K562 (cell line): Measurements from ENCODE around the gene OCA2. TPM values are rescaled to one million over a fixed set of nuclear protein-coding genes. Genes with fewer than 3 reads are reported as not detected.

Experiments used
- ATAC-seq: fragments of 200-7000 bp; cut with Tn5 transposase; 3 replicates; pipeline ENCODE4 v1.9.1; 2020; ENCODE audit warnings: moderate library complexity
- BruUV-seq: library from RNA; stranded (reverse); fragments of 400-500 nt; replicated peaks from 2 replicates; lab custom pipeline; 2021; lab: Mats Ljungman, UMichigan
- CTCF ChIA-PET: fragments of 300-600 bp; formaldehyde crosslinking; extraction: SDS; loops from one replicate; lab custom pipeline; 2021; ENCODE audit warnings: low intra/inter-chr PET ratio; lab: Yijun Ruan, JAX
- POLR2A ChIA-PET: fragments of 300-600, 350-650 bp; sonication (Branson Sonifier 250); formaldehyde crosslinking; extraction: SDS; loops from one replicate; lab custom pipeline; 2021; ENCODE audit warnings: antibody characterized with exemption, inconsistent platforms; lab: Yijun Ruan, JAX
- DNase-seq, 4 experiments: peaks; one replicate each; pipeline versions ENCODE4 v3.0.0 to v3.0.0-alpha.2; 2011 to 2018; ENCODE audit warnings: low spot score in 3 of 4, mixed read lengths in 3 of 4; ENCODE audit errors: extremely low read depth in 1 of 4
- FAIRE-seq: peaks from 2 replicates; lab custom pipeline; 2011; peaks lifted over from hg19 to GRCh38; lab: Jason Lieb, UNC
- H2AFZ ChIP-seq: 2 replicates; pipeline ENCODE4 v1.6.0; 2011; ENCODE audit warnings: low read depth, low read length, control low read depth, inconsistent platforms
- H3K27ac ChIP-seq: fragments of 200-600 bp; 3 replicates; pipeline ENCODE4 v1.8.0; 2011; ENCODE audit warnings: low read depth, mild to moderate bottlenecking, control low read depth, inconsistent platforms, low read length, moderate library complexity, mixed read lengths; ENCODE audit errors: extremely low read depth
- H3K27me3 ChIP-seq, 2 experiments: fragments of 300-600 bp in 1 of 2; 2 replicates in 1 of 2; 3 replicates in 1 of 2; pipeline versions ENCODE4 v1.6.0 to v1.8.0; 2011; ENCODE audit warnings: inconsistent platforms in 2 of 2, low read length in 2 of 2, mild to moderate bottlenecking in 1 of 2, mixed read lengths in 1 of 2, moderate library complexity in 1 of 2; ENCODE audit not compliant: control insufficient read depth in 2 of 2, insufficient read depth in 2 of 2
- H3K36me3 ChIP-seq: fragments of 300-600 bp; 3 replicates; pipeline ENCODE4 v1.8.0; 2011; ENCODE audit warnings: mild to moderate bottlenecking, low read length, inconsistent platforms; ENCODE audit not compliant: control insufficient read depth, insufficient read depth
- H3K4me1 ChIP-seq, 2 experiments: fragments of 200-600 bp in 1 of 2; replicated peaks in 1 of 2; 2 replicates in 1 of 2; 3 replicates in 1 of 2; pipeline versions ENCODE4 v1.5.1 to v1.8.0; 2011; ENCODE audit warnings: inconsistent platforms in 2 of 2, low read length in 2 of 2, mild to moderate bottlenecking in 1 of 2, mixed read lengths in 1 of 2, moderate library complexity in 1 of 2; ENCODE audit not compliant: control insufficient read depth in 2 of 2, insufficient read depth in 2 of 2
- H3K4me2 ChIP-seq: 2 replicates; pipeline ENCODE4 v1.6.1; 2011; ENCODE audit warnings: low read length, control low read depth, inconsistent platforms, mixed read lengths; ENCODE audit not compliant: insufficient read depth
- H3K4me3 ChIP-seq: fragments of 200-600 bp; sonication (generic), shearing (Covaris generic); 2 replicates; pipeline ENCODE4 v1.5.1; 2016; ENCODE audit warnings: control low read depth, inconsistent platforms
- H3K79me2 ChIP-seq: fragments of 200-600 bp; 3 replicates; pipeline ENCODE4 v1.8.0; 2011; ENCODE audit warnings: low read length, inconsistent platforms; ENCODE audit not compliant: control insufficient read depth, insufficient read depth
- H3K9ac ChIP-seq, 2 experiments: 2 replicates each; pipeline versions ENCODE4 v1.6.0 to v1.6.1; 2011; ENCODE audit warnings: low read depth in 2 of 2, low read length in 2 of 2, control low read depth in 1 of 2, inconsistent platforms in 1 of 2, mild to moderate bottlenecking in 1 of 2, mixed read lengths in 1 of 2; ENCODE audit not compliant: insufficient read depth in 1 of 2
- H3K9me1 ChIP-seq: one replicate; pipeline ENCODE4 v1.6.0; 2011; ENCODE audit warnings: inconsistent platforms, mild to moderate bottlenecking, low read length, moderate library complexity; ENCODE audit not compliant: control insufficient read depth, insufficient read depth
- H3K9me3 ChIP-seq: replicated peaks from 2 replicates; pipeline ENCODE4 v1.5.1; 2011; ENCODE audit warnings: low read depth, low read length, inconsistent platforms; ENCODE audit not compliant: control insufficient read depth, insufficient read depth
- H4K20me1 ChIP-seq: replicated peaks from 2 replicates; pipeline ENCODE4 v1.6.1; 2011; ENCODE audit warnings: low read length, inconsistent platforms, mixed read lengths; ENCODE audit not compliant: control insufficient read depth, insufficient read depth
- BHLHE40 ChIP-seq: IDR thresholded peaks from 2 replicates; pipeline ENCODE4 v1.6.1; 2011; ENCODE audit warnings: low read length, improper control_type of control experiment
- CBFB ChIP-seq: sonication (generic); formaldehyde crosslinking; IDR thresholded peaks from 2 replicates; pipeline ENCODE4 v1.4.0; 2020; ENCODE audit warnings: mild to moderate bottlenecking, missing genetic modification reagents
- RBM15 ChIP-seq: fragments of 200-400 bp; formaldehyde crosslinking; IDR thresholded peaks from 2 replicates; pipeline ENCODE4 v1.6.1; 2018; ENCODE audit warnings: mild to moderate bottlenecking, low read length, moderate library complexity; ENCODE audit not compliant: insufficient read depth
- ZBTB8A ChIP-seq: fragments of 450-650 bp; IDR thresholded peaks from 2 replicates; pipeline ENCODE4 v1.6.1; 2018; ENCODE audit warnings: mild to moderate bottlenecking, moderate library complexity; ENCODE audit not compliant: partially characterized antibody
- ZNF695 ChIP-seq: fragments of 450-650 bp; formaldehyde crosslinking; IDR thresholded peaks from 2 replicates; pipeline ENCODE4 v1.4.0; 2020; ENCODE audit warnings: mild to moderate bottlenecking, moderate library complexity
- WGBS: fragments of 100-300 bp; shearing (Covaris generic); methylation state at CpG from one replicate; pipeline ENCODE4 v1.1.6; 2016; ENCODE audit warnings: low coverage, mixed read lengths; ENCODE audit not compliant: insufficient coverage; ENCODE audit errors: missing lambda C conversion rate; 5-methylcytosine and 5-hydroxymethylcytosine counted together
- in situ Hi-C: fragments of 300-500 bp; cut with MboI; formaldehyde crosslinking; loops from 4 replicates; pipeline ENCODE4 v1.15.0; 2018; ENCODE audit warnings: inconsistent platforms, mixed read lengths
- intact Hi-C: fragments of 100-400 bp; cut with micrococcal nuclease; formaldehyde crosslinking; loops from 2 replicates; pipeline ENCODE4 v1.14.2; 2022
- polyA plus RNA-seq, 8 experiments: library from polyadenylated mRNA; depleted of rRNA in 4 of 8; stranded (reverse) in 5 of 8; unstranded in 3 of 8; fragments of >200 nt; fragmentation: Nextera tagmentation in 2 of 8; fragmentation: Illumina TruSeq in 1 of 8; extraction: Ambion mirVana in 2 of 8; extraction: Trizol in 1 of 8; gene quantifications; 2 replicates each; pipeline versions ENCODE4 v1.2.1 to v1.2.3, GENCODE V29; 2011 to 2014; ENCODE audit warnings: inconsistent platforms in 1 of 8, missing spikeins in 1 of 8
- total RNA-seq, 7 experiments: library from RNA; depleted of rRNA in 6 of 7; stranded (reverse); fragments of >200 nt in 6 of 7; fragmentation: Illumina TruSeq in 2 of 7; extraction: Trizol in 2 of 7; gene quantifications; 2 replicates each; pipeline versions ENCODE4 v1.2.1 to v1.2.3, GENCODE V29; 2011 to 2021; ENCODE audit warnings: low replicate concordance in 1 of 7

Gene OCA2
- total and polyA plus RNA-seq, 9 of the 15 experiments (the other 6 are each of a cell fraction or from before 2014, with no cell fraction given): 0.07 to 0.59 (median 0.17) TPM; not detected in 1

- Histone ChIP-seq H3K36me3 (no peaks in the 10 kb centered on the region), H3K27ac (no peak overlapping the region), H3K9me3 (no peaks in the 10 kb centered on the region), H3K4me2 (no peak overlapping the region), H4K20me1 (0 out of 2 replicates have a peak, but pooled peaks cover 5% of the 10 kb centered on the region), H3K4me1 (peaks cover 0 to 8% of the 10 kb centered on the region in 2 experiments; a peak in 2 of 5 replicates), H3K9me1 (no peaks in the 10 kb centered on the region), H3K9ac (no peak overlapping the region), H3K27me3 (peaks cover 5 to 36% of the 10 kb centered on the region in 2 experiments; a peak in 4 of 5 replicates), H3K79me2 (no peaks in the 10 kb centered on the region), H2AFZ (no peak overlapping the region), H3K4me3 (no peak overlapping the region)
- in situ Hi-C loops: no loop called here
- ATAC-seq (no peak), FAIRE-seq (no peak), DNase-seq (no peak)
- WGBS: 1% methylated on average over 10 of the region's 10 CpGs
- no TSS peak for BruUV-seq
- CTCF ChIA-PET: no interaction called here
- no peak for TF ChIP-seq CBFB (CRISPR knock-in tag)
- TF ChIP-seq ZBTB8A: no peak
- TF ChIP-seq BHLHE40: no peak
- no peak for TF ChIP-seq ZNF695 (CRISPR knock-in tag)
- TF ChIP-seq RBM15: no peak
- intact Hi-C loops: no loop called here
- POLR2A ChIA-PET: interaction anchor here (0.7 kb wide), 3 partner anchors 101 to 234 kb away, joined by 3 to 4 read pairs (median 3); no protein-coding TSS in a partner anchor
Observed at GRCh38 chr15:28001641-28002040, 97.5 kb downstream of the OCA2 start.
